Natural killer cell (primary cell): ENCODE data around the gene CASK. TPM values are rescaled to one million over a fixed set of nuclear protein-coding genes. Genes with fewer than 3 reads are reported as not detected.

Experiments
- ATAC-seq, 3 donors: fragments of 150-1000 bp in 2 of 3; fragments of 200-7000 bp in 1 of 3; cut with Tn5 transposase; 1 replicate in 1 of 3; 2 replicates in 2 of 3; pipeline ENCODE4 v1.10.0; 2021; ENCODE audit warnings: mild to moderate bottlenecking in 2 of 3, moderate library complexity in 2 of 3
- DNase-seq, 2 donors: peaks; one replicate each; pipeline versions ENCODE4 v3.0.0 to v3.0.0-alpha.2; 2013 to 2021; ENCODE audit warnings: mixed read lengths in 1 of 2
- H3K27ac ChIP-seq: one replicate; pipeline ENCODE4 v1.5.1; 2013; ENCODE audit warnings: mild to moderate bottlenecking, low read length
- H3K27me3 ChIP-seq: one replicate; pipeline ENCODE4 v1.6.1; 2013; ENCODE audit warnings: low read length; ENCODE audit not compliant: control insufficient read depth, insufficient read depth
- H3K36me3 ChIP-seq: one replicate; pipeline ENCODE4 v1.6.1; 2013; ENCODE audit warnings: low read length; ENCODE audit not compliant: control insufficient read depth, insufficient read depth
- H3K4me1 ChIP-seq: one replicate; pipeline ENCODE4 v1.6.1; 2013; ENCODE audit warnings: low read length; ENCODE audit not compliant: control insufficient read depth, insufficient read depth
- H3K4me3 ChIP-seq: one replicate; pipeline ENCODE4 v1.5.1; 2013; ENCODE audit warnings: low read length
- H3K9me3 ChIP-seq: one replicate; pipeline ENCODE4 v1.6.1; 2013; ENCODE audit warnings: low read length; ENCODE audit not compliant: control insufficient read depth, insufficient read depth
- H3K27ac Mint-ChIP-seq, 2 donors: one replicate each; pipeline ENCODE4 v1.8.0; 2022; ENCODE audit warnings: mild to moderate bottlenecking in 2 of 2, mixed read lengths in 2 of 2, moderate library complexity in 1 of 2
- H3K27me3 Mint-ChIP-seq, 2 donors: one replicate each; pipeline ENCODE4 v1.8.0; 2022; ENCODE audit warnings: low read depth in 2 of 2, mixed read lengths in 2 of 2
- H3K36me3 Mint-ChIP-seq: one replicate; pipeline ENCODE4 v1.8.0; 2022; ENCODE audit warnings: mixed read lengths
- H3K4me1 Mint-ChIP-seq, 2 donors: one replicate each; pipeline ENCODE4 v1.8.0; 2022; ENCODE audit warnings: mixed read lengths in 2 of 2
- H3K4me3 Mint-ChIP-seq: one replicate; pipeline ENCODE4 v1.8.0; 2022; ENCODE audit warnings: mild to moderate bottlenecking, moderate library complexity, mixed read lengths
- H3K9me3 Mint-ChIP-seq, 2 donors: one replicate each; pipeline ENCODE4 v1.8.0; 2022; ENCODE audit warnings: mixed read lengths in 2 of 2
- CTCF ChIP-seq: fragments of 200-600 bp; IDR thresholded peaks from one replicate; pipeline ENCODE4 v1.8.0; 2022; ENCODE audit warnings: antibody characterized with exemption
- WGBS: methylation state at CpG from one replicate; pipeline ENCODE4 v1.1.7; 2013; ENCODE audit warnings: missing lambda C conversion rate; ENCODE audit not compliant: insufficient coverage; 5-methylcytosine and 5-hydroxymethylcytosine counted together
- intact Hi-C: fragments of 100-400 bp; cut with micrococcal nuclease; formaldehyde crosslinking; loops from one replicate; pipeline ENCODE4 v1.14.2; 2022
- total RNA-seq, 4 donors: library from RNA; stranded (reverse); fragments of 120-200 nt in 1 of 4; gene quantifications; one replicate each; pipeline versions ENCODE4 v1.2.3 to v1.2.4, GENCODE V29; 2013 to 2022

The CASK gene
- total RNA-seq, 3 donors from 2014 or later (not counting 1 experiment from before 2014, with no cell fraction given): 23.5 to 27.9 (median 25.6) TPM

GRCh38 chrX:41603596-41603995 is 319.8 kb downstream of the CASK start:
- Histone ChIP-seq H3K9me3 (no peaks in the 10 kb centered on the region), H3K27ac (no peak overlapping the region), H3K36me3 (no peaks in the 10 kb centered on the region), H3K4me3 (no peak overlapping the region), H3K27me3 (no peaks in the 10 kb centered on the region), H3K4me1 (no peaks in the 10 kb centered on the region)
- Mint-ChIP-seq H3K4me3 (no peak overlapping the region), H3K27me3 (no peaks in the 10 kb centered on the region), H3K36me3 (no peaks in the 10 kb centered on the region), H3K9me3 (no peaks in the 10 kb centered on the region), H3K4me1 (no peaks in the 10 kb centered on the region), H3K27ac (no peak overlapping the region)
- TF ChIP-seq CTCF: no peak
- no CpG with 5 or more reads among the region's 1 CpG for WGBS
- intact Hi-C loops: no loop called here
- no peak for ATAC-seq
- DNase-seq: no peak

- Mint-ChIP-seq H3K4me1 (no peaks in the 10 kb centered on the region), H3K27me3 (no peaks in the 10 kb centered on the region), H3K27ac (no peak overlapping the region), H3K36me3 (no peaks in the 10 kb centered on the region), H3K4me3 (no peak overlapping the region), H3K9me3 (no peaks in the 10 kb centered on the region)
- TF ChIP-seq CTCF: no peak
- H3K4me3 ChIP-seq: no peak overlapping the region
- WGBS: 100% methylated on average over 1 of the region's 2 CpGs
- no peaks in the 10 kb centered on the region for H3K36me3 ChIP-seq
- ATAC-seq (no peak), DNase-seq (no peak)
- intact Hi-C loops: no loop called here
- H3K9me3 ChIP-seq: no peaks in the 10 kb centered on the region
- H3K27ac ChIP-seq: no peak overlapping the region
- no peaks in the 10 kb centered on the region for H3K4me1 ChIP-seq
- H3K27me3 ChIP-seq: no peaks in the 10 kb centered on the region
Measured at GRCh38 chrX:41602816-41603345, 320.5 kb downstream of the CASK start.

GRCh38 chrX:41600291-41600690 is 323.1 kb downstream of the CASK start:
- ATAC-seq: no peak
- intact Hi-C loops: no loop called here
- H3K36me3 ChIP-seq: no peaks in the 10 kb centered on the region
- no peaks in the 10 kb centered on the region for H3K9me3 ChIP-seq
- H3K4me1 ChIP-seq: no peaks in the 10 kb centered on the region
- no peaks in the 10 kb centered on the region for H3K4me1 Mint-ChIP-seq
- H3K4me3 Mint-ChIP-seq: no peak overlapping the region
- H3K4me3 ChIP-seq: no peak overlapping the region
- no peak for DNase-seq
- no peaks in the 10 kb centered on the region for H3K36me3 Mint-ChIP-seq
- H3K9me3 Mint-ChIP-seq: no peaks in the 10 kb centered on the region
- no peak for TF ChIP-seq CTCF
- H3K27me3 ChIP-seq: no peaks in the 10 kb centered on the region
- no peak overlapping the region for H3K27ac Mint-ChIP-seq
- H3K27me3 Mint-ChIP-seq: no peaks in the 10 kb centered on the region
- WGBS: no CpG with 5 or more reads among the region's 2 CpGs
- H3K27ac ChIP-seq: no peak overlapping the region

GRCh38 chrX:41599507-41599906 is 323.8 kb downstream of the CASK start:
- Mint-ChIP-seq H3K36me3 (no peaks in the 10 kb centered on the region), H3K4me1 (no peaks in the 10 kb centered on the region), H3K27ac (no peak overlapping the region), H3K4me3 (no peak overlapping the region), H3K9me3 (no peaks in the 10 kb centered on the region), H3K27me3 (no peaks in the 10 kb centered on the region)
- no peak for DNase-seq
- no peak for TF ChIP-seq CTCF
- WGBS: 100% methylated on average over 1 of the region's 1 CpG
- ATAC-seq: no peak
- intact Hi-C loops: no loop called here
- no peaks in the 10 kb centered on the region for H3K9me3 ChIP-seq
- H3K27me3 ChIP-seq: no peaks in the 10 kb centered on the region
- no peaks in the 10 kb centered on the region for H3K36me3 ChIP-seq
- H3K4me1 ChIP-seq: no peaks in the 10 kb centered on the region
- no peak overlapping the region for H3K27ac ChIP-seq
- H3K4me3 ChIP-seq: no peak overlapping the region
